Nucleus accumbens (tissue), 56 donors: ENCODE results near the gene HBS1L.
"Not testable (repeated sequence)": the region's sequence is repeated elsewhere in the genome, so short reads cannot be mapped to it uniquely, and the experiment has no call there.

ENCODE experiments used
- DNase-seq, 56 donors: peaks; one replicate each; lab custom pipeline; 2025; lab: John Stamatoyannopoulos, UW

HBS1L gene

DNA sequence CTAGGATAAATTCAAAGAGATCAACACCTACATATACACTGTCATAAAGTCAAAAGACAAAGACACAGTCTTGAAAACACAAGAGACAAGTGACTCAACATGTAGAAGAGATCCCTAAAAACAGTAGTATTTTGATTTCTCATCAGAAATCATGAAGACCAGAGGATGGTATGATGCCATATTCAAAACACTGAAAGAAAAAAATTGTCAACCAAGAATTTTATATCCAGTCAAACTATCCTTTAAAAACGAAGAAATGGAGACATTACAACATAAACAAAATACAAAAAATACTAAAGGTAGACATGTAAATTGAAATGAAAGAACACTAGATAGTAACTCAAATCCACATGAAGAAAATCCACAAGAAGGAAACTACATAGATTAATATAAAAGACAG lies 27.3 kb upstream of the HBS1L start:
- DNase-seq: no peak

DNA sequence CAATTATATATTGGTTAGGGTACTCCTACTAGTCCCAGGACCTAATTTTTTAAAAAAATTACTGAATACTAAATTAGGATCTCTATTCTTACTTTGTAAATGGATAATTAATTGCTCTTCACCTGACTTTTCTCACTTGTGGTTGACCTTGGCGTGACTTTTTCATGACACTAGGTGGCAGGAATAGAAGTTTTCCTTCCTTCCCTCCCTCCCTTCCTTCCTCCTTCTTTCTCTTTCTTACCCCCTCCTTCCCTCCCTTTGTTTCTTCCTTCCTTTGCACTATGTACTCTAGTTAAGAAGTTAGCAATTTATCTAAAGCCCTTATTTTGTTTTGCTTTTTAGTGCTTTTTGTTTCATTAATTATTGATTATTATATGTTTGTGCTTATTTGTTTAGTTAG lies 20.4 kb upstream of the HBS1L start:
- no peak for DNase-seq

DNA sequence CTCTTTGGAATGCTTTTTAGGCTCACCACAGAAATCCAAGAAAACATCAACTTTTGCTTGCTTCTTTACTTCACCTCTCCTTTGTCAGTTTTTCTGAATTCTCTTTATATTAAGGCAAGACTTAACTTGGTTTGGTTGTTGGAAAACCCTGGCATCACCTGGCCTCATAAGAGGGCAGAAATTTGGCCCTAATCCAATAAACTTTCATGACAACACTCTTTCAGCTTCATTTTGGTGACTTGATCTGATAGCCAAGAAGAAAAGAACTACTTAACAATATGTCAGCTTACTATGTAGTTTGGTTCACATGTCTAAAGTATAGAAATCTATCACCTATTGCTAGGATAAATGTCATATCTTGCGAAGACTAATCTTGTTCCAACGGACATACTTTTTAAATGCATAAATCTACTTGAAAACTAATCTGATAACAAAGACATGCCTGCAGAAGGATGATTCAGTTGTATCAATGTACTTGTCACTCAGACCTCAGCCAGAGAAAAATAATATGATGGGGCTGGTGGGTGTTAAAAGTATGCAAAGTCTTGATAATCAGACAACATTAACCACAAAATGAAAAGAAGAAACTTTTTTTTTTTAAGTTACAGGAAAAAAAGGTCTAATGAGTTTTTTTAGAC lies 19.3 kb upstream of the HBS1L start:
- no peak for DNase-seq

DNA sequence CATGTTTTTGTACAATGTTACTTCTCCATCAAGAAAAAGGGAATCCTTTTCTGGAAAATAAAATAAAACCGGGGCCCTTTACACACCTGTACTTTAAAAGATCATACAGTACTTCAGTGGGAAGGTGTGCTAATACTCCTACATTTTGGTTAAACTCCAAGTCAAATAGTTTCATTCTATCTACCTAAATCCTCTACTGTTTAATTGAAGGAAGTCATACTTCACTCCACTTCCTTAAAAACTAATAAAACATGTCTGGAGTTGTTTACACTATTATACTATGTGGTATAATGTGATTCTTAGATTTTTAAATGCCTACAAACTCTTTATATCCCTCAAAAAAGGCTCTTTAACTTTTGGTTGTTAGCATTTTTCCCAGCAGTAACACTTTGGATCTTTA lies 18.6 kb upstream of the HBS1L start:
- DNase-seq: no peak

DNA sequence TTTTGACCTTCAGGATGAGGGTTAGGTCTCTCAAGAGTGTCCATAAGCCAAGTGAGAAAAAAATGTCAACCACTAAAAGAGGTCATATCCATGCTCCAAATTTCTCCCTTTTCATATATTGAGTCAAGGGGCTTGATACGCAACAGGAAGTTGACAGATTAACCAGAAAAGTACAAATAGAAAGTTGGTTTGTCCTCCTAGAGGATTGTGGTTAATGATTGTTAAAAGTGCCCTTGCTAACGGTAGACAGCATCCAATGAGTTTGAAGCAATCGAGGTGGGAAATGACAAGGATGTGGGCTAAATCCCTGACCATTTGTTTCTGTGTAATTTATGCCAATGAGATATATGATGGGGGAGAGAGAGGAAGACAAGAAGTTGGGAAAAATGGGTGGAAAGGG lies 18.1 kb upstream of the HBS1L start:
- DNase-seq: no peak

DNA sequence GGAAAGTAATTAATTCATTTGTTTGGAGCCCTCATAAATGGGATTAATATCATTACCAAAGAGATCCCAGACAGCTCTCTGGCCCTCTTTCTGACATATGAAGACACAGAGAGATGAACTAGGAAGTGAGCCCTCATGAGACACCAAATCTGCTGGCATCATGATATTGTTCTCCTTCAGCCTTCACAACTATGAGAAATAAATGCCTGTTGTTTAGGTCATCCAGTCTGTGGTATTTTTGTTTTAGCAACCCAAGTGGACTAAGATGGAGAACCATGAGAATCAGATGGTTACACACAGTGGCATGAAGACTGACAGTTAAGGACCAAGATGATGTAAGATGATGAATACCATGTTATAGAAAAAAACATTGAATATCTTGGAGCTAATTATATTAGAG lies 16.9 kb upstream of the HBS1L start:
- DNase-seq: no peak

DNA sequence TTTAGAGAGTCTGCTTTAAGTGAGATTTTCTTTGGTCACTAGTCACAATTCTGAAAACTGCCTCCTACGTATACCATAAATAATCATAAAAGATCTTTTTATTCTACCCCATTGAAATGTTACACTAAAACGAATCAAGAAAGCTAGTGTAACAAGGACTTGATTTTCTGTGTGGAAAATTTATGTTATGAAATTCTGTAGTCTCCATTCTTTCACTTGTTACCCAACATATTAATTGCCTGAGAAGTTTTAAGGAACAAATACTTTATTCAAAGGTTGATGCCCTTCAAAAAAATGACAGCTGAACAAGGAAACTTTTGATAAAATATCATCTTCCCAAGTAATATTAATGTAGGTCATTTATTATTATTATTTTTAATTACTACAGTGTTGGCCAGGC lies 13.3 kb upstream of the HBS1L start:
- DNase-seq: no peak

DNA sequence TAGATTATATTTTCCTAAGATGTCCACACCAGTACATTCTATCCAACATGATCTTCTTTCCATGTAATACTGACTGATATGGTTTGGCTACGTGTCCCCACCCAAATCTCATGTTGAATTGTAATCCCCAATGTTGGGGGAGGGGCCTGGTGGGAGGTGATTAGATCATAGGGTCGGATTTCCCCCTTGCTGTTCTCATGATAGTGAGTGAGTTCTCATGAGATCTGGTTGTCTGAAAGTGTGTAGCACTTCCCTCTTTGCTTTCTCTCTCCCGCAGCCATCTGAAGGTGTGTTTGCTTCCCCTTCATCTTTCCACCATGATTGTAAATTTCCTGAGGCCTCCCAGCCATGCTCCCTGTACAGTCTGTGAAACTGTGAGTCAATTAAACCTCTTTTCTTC lies 12.2 kb upstream of the HBS1L start:
- DNase-seq: no peak

DNA sequence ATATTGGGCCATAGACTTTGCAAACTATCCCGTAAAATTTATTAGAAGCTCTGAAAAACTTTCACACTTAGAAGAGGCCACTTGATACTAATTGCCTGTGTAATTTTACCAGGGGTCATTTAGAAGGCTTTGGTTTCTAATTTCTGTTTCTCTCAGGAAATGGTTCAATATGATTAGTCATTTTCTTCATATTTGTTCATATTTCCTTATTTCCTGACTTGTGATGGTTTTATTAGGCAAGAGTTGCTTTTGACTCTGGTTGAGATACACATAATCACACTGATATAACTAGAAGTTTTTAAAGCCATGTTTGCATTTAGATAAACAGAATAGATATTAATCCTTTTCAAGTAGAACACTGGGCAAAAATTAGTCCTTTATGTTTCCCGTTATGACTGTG lies 11.8 kb upstream of the HBS1L start:
- DNase-seq: no peak

DNA sequence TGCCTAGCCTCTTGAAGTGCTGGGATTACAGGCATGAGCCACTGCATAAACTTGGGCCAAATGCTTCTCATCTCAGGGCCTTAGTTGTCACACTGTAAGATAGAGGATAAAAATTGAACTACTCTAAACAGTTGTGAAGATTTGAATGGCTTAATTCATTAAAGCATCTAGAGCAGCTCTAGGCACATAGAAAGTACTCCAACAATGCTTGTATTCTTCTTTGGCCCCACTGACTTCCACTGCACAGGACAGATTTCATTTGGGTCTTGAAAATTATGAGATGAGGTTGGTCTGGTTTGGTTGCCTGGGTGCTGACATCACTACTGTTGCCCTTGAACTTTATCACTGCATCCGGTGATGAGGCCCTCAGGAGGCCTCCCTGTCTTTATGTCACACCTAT lies 10.0 kb upstream of the HBS1L start:
- DNase-seq: no peak

DNA sequence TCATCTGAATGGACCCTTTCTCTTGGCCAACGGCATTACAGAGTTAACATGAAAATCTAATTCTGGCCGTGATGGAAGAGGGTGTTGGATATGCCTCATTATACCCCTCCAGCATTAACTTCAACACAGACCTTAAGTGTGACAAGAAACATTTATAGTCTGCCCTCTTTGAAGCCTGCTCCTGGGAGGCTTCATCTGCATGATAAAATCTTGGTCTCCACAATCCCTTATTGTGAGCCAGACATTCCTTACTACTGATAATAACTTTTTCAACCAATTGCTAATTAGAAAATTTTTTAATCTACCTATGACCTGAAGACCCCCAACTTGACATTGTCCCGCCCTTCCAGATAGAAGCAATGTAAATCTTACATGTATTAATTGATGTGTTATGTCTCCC lies 9.3 kb upstream of the HBS1L start:
- DNase-seq: no peak

DNA sequence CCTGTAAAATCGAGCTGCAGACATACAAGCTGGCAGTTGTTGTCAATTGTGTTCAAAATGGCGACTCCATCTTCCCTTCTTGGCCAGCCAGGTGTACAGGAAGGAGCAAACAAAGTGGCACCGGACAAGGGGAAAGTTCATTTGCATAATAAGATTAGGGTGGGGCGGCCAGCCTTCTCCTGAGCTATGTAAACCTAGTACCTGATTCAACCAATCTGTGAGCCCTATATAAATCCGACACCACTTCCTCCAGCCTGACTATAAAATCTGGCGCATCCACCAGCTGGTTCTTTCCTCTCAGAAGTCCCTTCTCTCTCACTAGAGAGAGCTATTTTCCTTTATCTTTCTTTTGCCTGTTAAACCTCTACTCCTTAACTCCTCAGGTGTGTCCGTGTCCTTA lies 8.1 kb upstream of the HBS1L start:
- no peak for DNase-seq

DNA sequence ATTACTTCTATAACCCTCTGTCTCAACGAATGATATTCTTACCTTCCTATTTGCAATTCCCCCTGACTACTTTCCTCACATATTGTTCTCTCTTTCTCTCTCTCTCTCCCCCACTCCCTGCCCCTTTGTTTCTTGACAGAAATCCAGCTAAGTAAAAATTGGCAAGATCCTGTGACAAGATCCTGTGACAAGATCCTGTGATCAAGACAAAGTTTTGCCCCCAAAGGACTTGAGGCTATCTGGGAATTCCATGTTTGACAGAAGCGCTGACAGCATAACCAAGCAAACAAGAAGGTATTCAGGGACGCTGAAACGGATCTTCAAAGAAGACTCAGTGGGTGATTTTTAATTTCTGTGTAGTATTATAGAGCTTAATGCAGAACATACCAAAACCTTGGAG lies 5.5 kb upstream of the HBS1L start:
- no peak for DNase-seq

DNA sequence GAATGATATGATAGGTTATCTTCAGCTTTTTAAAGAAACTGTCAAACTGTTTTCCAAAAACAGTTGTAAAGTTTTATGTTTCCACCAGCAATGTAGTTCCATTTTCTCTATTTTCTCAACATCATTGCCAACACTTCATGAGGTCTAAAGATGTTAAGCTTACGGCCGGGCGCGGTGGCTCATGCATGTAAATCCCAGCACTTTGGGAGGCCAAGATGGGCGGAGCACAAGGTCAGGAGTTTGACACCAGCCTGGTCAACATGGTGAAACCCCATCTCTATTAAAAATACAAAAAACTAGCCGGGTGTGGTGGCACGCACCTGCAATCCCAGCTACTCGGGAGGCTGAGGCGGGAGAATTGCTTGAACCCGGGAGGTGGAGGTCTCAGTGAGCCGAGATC lies 3.7 kb upstream of the HBS1L start:
- not testable (repeated sequence) for DNase-seq

DNA sequence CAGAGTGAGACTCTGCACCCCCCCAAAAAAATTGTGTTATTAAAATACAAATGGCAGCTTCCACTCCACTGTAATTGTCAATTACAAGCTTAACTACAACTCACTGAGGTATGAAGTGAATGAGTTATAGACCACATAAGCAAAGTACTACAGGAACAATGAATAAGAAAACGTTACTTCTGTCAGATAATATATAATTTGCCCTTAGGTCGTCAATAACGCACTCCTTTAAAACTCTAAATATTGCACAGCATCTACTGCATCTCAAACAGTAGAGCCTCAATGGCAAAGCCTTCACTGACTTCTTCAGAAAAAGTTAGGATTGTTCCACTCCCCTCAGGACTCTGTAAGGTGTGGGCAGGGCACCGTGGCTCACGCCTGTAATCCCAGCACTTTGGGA lies 2.0 kb upstream of the HBS1L start:
- no peak for DNase-seq

DNA sequence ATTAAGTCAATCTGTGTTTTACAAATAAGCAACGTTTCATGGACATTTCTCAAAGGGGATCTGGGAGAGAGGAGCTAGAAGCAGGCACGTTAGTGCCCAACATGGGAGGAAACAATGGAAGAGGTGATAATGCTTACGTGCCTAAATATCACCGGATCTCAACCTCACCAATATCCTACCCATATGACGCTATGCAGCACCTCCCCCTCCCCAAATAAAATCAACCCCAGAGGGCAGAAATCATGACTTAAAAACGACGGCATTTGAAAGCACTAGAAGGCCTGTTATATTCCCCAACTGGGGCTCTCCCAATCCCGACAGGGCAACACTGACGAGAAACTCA lies 425 bp downstream of the HBS1L start:
- DNase-seq: no peak

DNA sequence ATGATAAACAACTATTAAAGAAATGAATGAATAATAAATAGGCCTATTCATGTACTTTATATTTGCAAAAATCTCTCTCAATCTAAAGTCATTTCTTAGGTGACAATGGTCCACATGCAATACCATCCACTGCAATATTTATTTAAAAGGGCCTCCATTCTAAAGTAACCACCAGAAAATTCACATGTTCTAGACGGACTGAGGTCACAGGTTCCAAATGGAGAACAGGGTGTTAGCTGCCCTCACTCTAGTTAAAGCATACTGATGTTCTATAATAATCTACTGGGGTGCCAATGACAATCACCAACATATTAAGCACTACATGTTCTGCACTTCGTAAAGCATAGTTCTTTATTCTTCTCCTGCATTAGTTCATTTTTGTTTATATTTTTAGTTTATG lies 1.2 kb downstream of the HBS1L start:
- DNase-seq: no peak

DNA sequence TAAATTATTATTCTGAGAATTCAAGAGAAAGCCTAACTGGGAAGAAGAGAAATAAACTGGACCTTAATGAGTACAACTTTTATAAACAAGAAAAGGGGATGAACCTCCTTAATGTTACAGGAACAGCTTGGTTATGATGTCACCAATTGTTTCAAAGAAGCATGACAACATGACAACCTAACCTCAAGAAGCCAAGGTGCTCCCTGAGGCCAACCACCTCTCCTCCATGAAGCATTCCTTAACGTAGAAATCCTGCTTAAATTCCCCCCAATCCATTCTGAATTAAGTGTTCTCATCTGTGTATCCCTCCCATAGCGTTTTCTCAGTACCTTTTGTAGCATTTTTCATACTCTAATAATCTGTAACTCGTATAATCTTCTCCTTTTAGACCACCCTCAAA lies 1.7 kb downstream of the HBS1L start:
- no peak for DNase-seq

DNA sequence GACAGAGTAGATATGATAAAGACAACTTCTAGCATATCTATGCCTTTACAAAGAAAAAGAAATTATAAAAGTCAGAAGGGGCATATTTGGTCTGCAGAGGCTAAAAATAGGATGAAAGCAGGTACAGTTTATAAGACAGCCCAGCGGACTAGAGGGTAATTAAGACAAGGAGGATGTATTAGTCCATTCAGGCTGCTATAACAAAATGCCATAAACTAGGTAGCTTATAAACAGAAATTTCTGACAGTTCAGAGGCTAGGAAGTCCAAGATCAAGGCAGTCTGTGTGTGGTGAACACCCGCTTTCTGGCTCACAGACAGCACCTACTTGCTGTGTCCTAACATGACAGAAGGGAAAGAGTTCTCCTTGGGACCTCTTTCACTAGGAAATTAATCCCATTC lies 5.7 kb downstream of the HBS1L start:
- DNase-seq: no peak

DNA sequence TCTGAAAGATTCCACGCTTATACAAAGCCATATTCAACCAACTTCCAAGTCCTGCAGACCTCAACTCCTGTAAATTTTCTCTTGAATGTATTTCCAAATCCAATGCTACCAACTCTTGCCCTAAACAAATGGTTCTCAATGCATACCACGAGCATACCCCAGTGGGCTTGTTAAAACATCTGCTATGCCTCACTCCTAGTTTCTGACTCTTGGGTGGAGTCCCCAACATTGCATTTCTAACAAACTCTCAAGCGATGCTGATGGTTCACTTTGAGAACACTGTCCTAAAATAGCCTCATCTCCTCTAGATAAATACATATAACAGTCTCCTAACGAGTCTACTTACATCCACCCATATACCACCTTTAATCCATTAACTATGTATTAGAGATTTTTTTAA lies 7.3 kb downstream of the HBS1L start:
- no peak for DNase-seq

DNA sequence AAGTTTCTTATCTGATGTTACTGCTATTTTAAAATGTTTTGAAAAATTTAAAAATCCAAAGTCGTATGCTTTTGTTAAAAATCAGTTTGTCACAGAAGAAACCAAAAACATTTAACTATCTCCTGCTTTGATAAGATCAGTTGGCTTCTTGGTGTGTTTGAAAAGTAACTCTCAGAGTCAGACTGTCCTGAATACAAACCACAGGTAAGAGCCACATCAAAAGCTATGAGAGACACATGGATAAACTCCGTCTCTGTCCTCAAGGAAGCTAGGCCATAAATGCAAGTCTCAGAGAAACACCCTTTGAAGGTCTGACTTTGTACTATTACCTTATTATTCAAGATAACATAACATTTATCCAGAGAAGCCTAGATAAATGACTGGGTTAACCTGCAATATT lies 7.7 kb downstream of the HBS1L start:
- no peak for DNase-seq

DNA sequence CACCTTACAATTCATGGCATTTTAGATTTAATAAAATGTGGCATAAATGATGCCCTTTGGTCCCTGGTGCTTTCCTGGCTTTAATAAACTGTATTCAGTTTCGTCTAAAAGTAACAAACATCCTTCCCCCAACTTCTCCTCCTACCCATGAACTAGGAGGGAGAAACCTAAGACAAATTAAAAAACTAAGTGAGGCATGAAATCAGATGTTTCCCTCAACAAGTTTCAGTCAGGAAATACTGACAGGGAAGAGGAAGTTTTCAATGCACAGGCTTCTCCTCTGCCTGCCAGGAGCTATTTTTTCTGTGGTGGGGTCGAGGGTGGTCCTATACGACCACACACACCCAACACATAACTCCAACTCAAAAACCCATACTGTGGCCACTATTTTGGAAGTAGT lies 10.0 kb downstream of the HBS1L start:
- no peak for DNase-seq

DNA sequence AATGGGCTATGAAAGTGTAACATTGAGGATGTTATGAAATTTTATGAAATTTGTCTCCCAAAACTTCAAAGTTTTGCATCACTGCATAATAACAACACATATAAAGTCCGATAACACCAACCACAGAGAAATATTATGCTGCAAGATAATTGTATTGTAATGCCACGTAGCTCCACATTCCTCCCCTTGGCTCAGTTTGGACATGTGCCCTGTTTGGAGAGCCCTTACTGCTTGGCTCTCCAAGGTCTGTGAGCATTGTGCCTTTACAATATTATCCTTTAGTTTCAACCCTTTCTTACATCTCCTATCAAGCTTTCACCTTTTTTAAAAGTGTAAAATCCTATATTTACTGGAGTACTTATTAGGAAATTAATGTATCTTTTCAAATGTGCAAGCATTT lies 10.8 kb downstream of the HBS1L start:
- DNase-seq: no peak

DNA sequence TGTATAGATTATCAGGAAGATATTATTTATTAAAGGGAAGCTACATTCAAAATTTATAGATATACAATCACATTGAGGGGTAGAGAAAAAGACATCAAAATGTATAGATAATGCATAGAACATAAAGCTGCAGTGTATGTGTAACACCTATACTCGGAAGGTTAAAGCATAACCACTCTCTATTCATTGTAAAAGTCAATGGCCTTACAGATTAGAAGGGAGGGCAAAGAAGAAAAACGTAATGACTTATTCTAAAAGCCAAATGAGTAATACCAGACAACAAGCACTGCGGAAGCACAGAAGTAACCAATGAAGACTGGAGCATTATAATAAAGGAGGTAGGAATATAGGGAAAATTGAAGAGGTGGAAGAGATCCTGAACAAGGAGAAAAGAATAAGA lies 11.3 kb downstream of the HBS1L start:
- DNase-seq: no peak
